GM12892 (cell line): Measurements from ENCODE around the gene MANSC4.

Experiments
- POLR2A ChIP-seq: IDR thresholded peaks from 2 replicates; pipeline ENCODE4 v1.6.1; 2011; ENCODE audit warnings: low read depth, low read length, control low read depth
- POLR2AphosphoS5 ChIP-seq: IDR thresholded peaks from 2 replicates; pipeline ENCODE4 v1.6.1; 2011; ENCODE audit warnings: low read depth, low read length, control low read depth

DNA sequence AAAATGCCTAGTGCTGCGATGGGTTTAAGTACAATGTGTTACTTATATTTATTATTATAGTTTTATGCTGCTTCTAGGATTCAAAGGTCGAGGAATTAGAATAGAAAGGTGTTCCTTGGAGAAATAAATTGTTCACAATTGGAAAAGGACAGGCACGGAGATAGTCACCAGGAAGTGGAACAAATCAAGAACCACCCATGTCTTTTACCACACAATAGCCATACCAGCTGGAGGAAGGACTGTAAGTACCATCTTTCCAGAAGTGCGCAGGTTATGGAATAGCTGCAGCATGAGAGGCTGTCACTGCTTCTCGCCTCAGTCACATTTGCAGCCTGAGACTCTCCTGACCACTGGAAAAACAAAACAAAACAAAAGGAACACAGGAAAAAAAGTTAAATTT, 40.5 kb upstream of the MANSC4 start:
- no peak for TF ChIP-seq POLR2AphosphoS5
- TF ChIP-seq POLR2A, result no peak
